HEK293 (cell line): ENCODE measurements around the gene LYST.
"Not testable (repeated sequence)": the region's sequence is repeated elsewhere in the genome, so short reads cannot be mapped to it uniquely, and the experiment has no call there.

ENCODE experiments used
- CTCF ChIA-PET: fragments of 350-600 bp; formaldehyde crosslinking; extraction: SDS; loops from one replicate; lab custom pipeline; 2021; ENCODE audit warnings: antibody characterized with exemption; lab: Yijun Ruan, JAX
- POLR2A ChIA-PET: fragments of 300-600 bp; formaldehyde crosslinking; extraction: SDS; loops from one replicate; lab custom pipeline; 2020; ENCODE audit warnings: antibody characterized with exemption, inconsistent platforms; lab: Yijun Ruan, JAX
- H3K27ac ChIP-seq: fragments of 200-500 bp; sonication (Bioruptor generic); 2 replicates; pipeline ENCODE4 v1.5.1; 2014; ENCODE audit warnings: low read depth, low read length, control low read depth, inconsistent platforms; ENCODE audit errors: extremely low read depth
- H3K36me3 ChIP-seq, 2 experiments: fragments of 200-500 bp in 1 of 2; sonication (Bioruptor generic) in 1 of 2; 1 replicate in 1 of 2; 2 replicates in 1 of 2; pipeline ENCODE4 v1.5.1; 2014 to 2017; ENCODE audit warnings: inconsistent platforms in 2 of 2, low read length in 2 of 2; ENCODE audit not compliant: control insufficient read depth in 2 of 2, insufficient read depth in 1 of 2
- H3K4me1 ChIP-seq: fragments of 200-500 bp; sonication (Bioruptor generic); 2 replicates; pipeline ENCODE4 v1.5.1; 2014; ENCODE audit warnings: mild to moderate bottlenecking, low read length, inconsistent platforms; ENCODE audit not compliant: control insufficient read depth, insufficient read depth
- H3K4me3 ChIP-seq: 2 replicates; pipeline ENCODE4 v1.5.1; 2011; ENCODE audit warnings: low read depth, mild to moderate bottlenecking, control low read depth, low read length, moderate library complexity
- H3K9me3 ChIP-seq: fragments of 200-500 bp; sonication (Bioruptor generic); 2 replicates; pipeline ENCODE4 v1.5.1; 2014; ENCODE audit warnings: low read depth, low read length, inconsistent platforms; ENCODE audit not compliant: control insufficient read depth, insufficient read depth
- FEZF1 ChIP-seq: fragments of 450-650 bp; formaldehyde crosslinking; IDR thresholded peaks from 2 replicates; pipeline ENCODE4 v1.5.1; 2016; ENCODE audit warnings: missing biosample characterization, missing genetic modification characterization
- HOXA7 ChIP-seq: sonication (generic); formaldehyde crosslinking; IDR thresholded peaks from 2 replicates; pipeline ENCODE4 v1.8.1; 2022; ENCODE audit warnings: missing genetic modification reagents, borderline replicate concordance
- HOXD13 ChIP-seq: sonication (generic); formaldehyde crosslinking; IDR thresholded peaks from 2 replicates; pipeline ENCODE4 v1.8.0; 2022; ENCODE audit warnings: missing genetic modification reagents, borderline replicate concordance
- KLF8 ChIP-seq: fragments of 450-650 bp; formaldehyde crosslinking; IDR thresholded peaks from 2 replicates; pipeline ENCODE4 v1.5.1; 2016; ENCODE audit warnings: missing biosample characterization, missing genetic modification characterization
- PATZ1 ChIP-seq: fragments of 450-650 bp; formaldehyde crosslinking; IDR thresholded peaks from 2 replicates; pipeline ENCODE4 v1.5.1; 2016; ENCODE audit warnings: missing biosample characterization, missing genetic modification characterization
- PBX3 ChIP-seq: sonication (generic); formaldehyde crosslinking; IDR thresholded peaks from 2 replicates; pipeline ENCODE4 v1.8.1; 2022; ENCODE audit warnings: mild to moderate bottlenecking, moderate library complexity, missing genetic modification reagents
- PRDM1 ChIP-seq: fragments of 450-650 bp; formaldehyde crosslinking; IDR thresholded peaks from 2 replicates; pipeline ENCODE4; 2016; ENCODE audit warnings: missing biosample characterization, missing genetic modification characterization
- SP3 ChIP-seq: fragments of 450-650 bp; formaldehyde crosslinking; IDR thresholded peaks from 2 replicates; pipeline ENCODE4 v1.5.1; 2016; ENCODE audit warnings: missing biosample characterization, missing genetic modification characterization
- WT1 ChIP-seq: fragments of 450-650 bp; formaldehyde crosslinking; IDR thresholded peaks from 2 replicates; pipeline ENCODE4 v1.5.1; 2016; ENCODE audit warnings: missing biosample characterization, missing genetic modification characterization
- ZBTB17 ChIP-seq: fragments of 450-650 bp; formaldehyde crosslinking; IDR thresholded peaks from 2 replicates; pipeline ENCODE4 v1.5.1; 2016; ENCODE audit warnings: missing biosample characterization, missing genetic modification characterization
- ZBTB49 ChIP-seq: fragments of 450-650 bp; formaldehyde crosslinking; IDR thresholded peaks from 2 replicates; pipeline ENCODE4 v1.5.1; 2016; ENCODE audit warnings: missing biosample characterization, missing genetic modification characterization, low read depth
- ZBTB7A ChIP-seq: fragments of 450-650 bp; formaldehyde crosslinking; IDR thresholded peaks from 2 replicates; pipeline ENCODE4 v1.5.1; 2016; ENCODE audit warnings: low read depth, missing biosample characterization, missing genetic modification characterization
- ZFP41 ChIP-seq: fragments of 450-650 bp; formaldehyde crosslinking; IDR thresholded peaks from 2 replicates; pipeline ENCODE4 v1.5.1; 2016; ENCODE audit warnings: missing biosample characterization, missing genetic modification characterization, borderline replicate concordance
- ZNF146 ChIP-seq: fragments of 450-650 bp; formaldehyde crosslinking; IDR thresholded peaks from 2 replicates; pipeline ENCODE4 v1.5.1; 2016; ENCODE audit warnings: missing biosample characterization, missing genetic modification characterization
- ZNF155 ChIP-seq: fragments of 450-650 bp; formaldehyde crosslinking; IDR thresholded peaks from 2 replicates; pipeline ENCODE4 v1.5.1; 2016; ENCODE audit warnings: missing biosample characterization, missing genetic modification characterization
- ZNF202 ChIP-seq: fragments of 450-650 bp; formaldehyde crosslinking; IDR thresholded peaks from 2 replicates; pipeline ENCODE4 v1.5.1; 2016; ENCODE audit warnings: missing biosample characterization, missing genetic modification characterization, borderline replicate concordance
- ZNF350 ChIP-seq: fragments of 450-650 bp; formaldehyde crosslinking; IDR thresholded peaks from 2 replicates; pipeline ENCODE4 v1.5.0; 2017; ENCODE audit warnings: missing biosample characterization, mild to moderate bottlenecking, missing genetic modification characterization
- ZNF580 ChIP-seq: fragments of 450-650 bp; formaldehyde crosslinking; IDR thresholded peaks from 2 replicates; pipeline ENCODE4 v1.5.1; 2016; ENCODE audit warnings: missing biosample characterization, missing genetic modification characterization
- ZNF596 ChIP-seq: fragments of 450-650 bp; IDR thresholded peaks from 2 replicates; pipeline ENCODE4 v1.5.0; 2018; ENCODE audit warnings: missing biosample characterization, mild to moderate bottlenecking, missing genetic modification characterization, moderate library complexity
- ZNF843 ChIP-seq: fragments of 450-650 bp; formaldehyde crosslinking; IDR thresholded peaks from 2 replicates; pipeline ENCODE4 v1.5.1; 2016; ENCODE audit warnings: missing biosample characterization, missing genetic modification characterization

Gene LYST

GRCh38 chr1:235907187-235907896 is 40.6 kb upstream of the LYST start:
- POLR2A ChIA-PET: no interaction called here
- no peak overlapping the region for H3K27ac ChIP-seq
- H3K9me3 ChIP-seq: no peaks in the 10 kb centered on the region
- peaks cover 20% of the 10 kb centered on the region for H3K4me1 ChIP-seq
- TF ChIP-seq ZNF155 (tag by site-specific recombination) (no peak), PRDM1 (tag by site-specific recombination) (peak; percentile 95), ZBTB17 (tag by site-specific recombination) (peak; percentile 32; the same call in 1 of the 2 replicates)
- H3K4me3 ChIP-seq: no peak overlapping the region
- H3K36me3 ChIP-seq: no peaks in the 10 kb centered on the region
- CTCF ChIA-PET: interaction anchor here (0.6 to 1.2 kb wide), 4 partner anchors 22 to 95 kb away, joined by 3 to 6 read pairs (median 4); no protein-coding TSS in a partner anchor

GRCh38 chr1:235906436-235906835 is 39.7 kb upstream of the LYST start:
- Histone ChIP-seq H3K27ac (no peak overlapping the region), H3K4me3 (no peak overlapping the region), H3K9me3 (no peaks in the 10 kb centered on the region), H3K36me3 (no peaks in the 10 kb centered on the region), H3K4me1 (peaks cover 17% of the 10 kb centered on the region)
- ChIA-PET POLR2A (no interaction called here), CTCF (interaction anchor here (0.6 to 1.3 kb wide), 4 partner anchors 21 to 305 kb away, joined by 3 to 6 read pairs (median 4); no protein-coding TSS in a partner anchor)
- TF ChIP-seq PBX3: no peak
- TF ChIP-seq ZFP41: no peak
- no peak for TF ChIP-seq ZNF596 (tag by site-specific recombination)

GRCh38 chr1:235903809-235904208 is 37.1 kb upstream of the LYST start:
- H3K4me3 ChIP-seq, H3K27ac ChIP-seq, H3K36me3 ChIP-seq, H3K9me3 ChIP-seq, H3K4me1 ChIP-seq, POLR2A ChIA-PET: not testable (repeated sequence)
- CTCF ChIA-PET: interaction anchor here (1.3 kb wide), 1 partner anchor 8 kb away, joined by 3 read pairs; no protein-coding TSS in a partner anchor
- TF ChIP-seq ZNF580 (peak; percentile 85), ZNF146 (tag by site-specific recombination) (peak; percentile 99)

GRCh38 chr1:235902677-235903542 is 36.2 kb upstream of the LYST start:
- no peak overlapping the region for H3K4me3 ChIP-seq
- no peaks in the 10 kb centered on the region for H3K36me3 ChIP-seq
- CTCF ChIA-PET: interaction anchor here (0.8 to 1.4 kb wide), 4 partner anchors 9 to 69 kb away, joined by 3 to 10 read pairs (median 3); no protein-coding TSS in a partner anchor
- POLR2A ChIA-PET: interaction anchor here (0.6 to 1.1 kb wide), 4 partner anchors 15 to 399 kb away, joined by 3 to 4 read pairs (median 3); partner anchors contain the start of gene B3GALNT2
- H3K27ac ChIP-seq: peak overlapping the region; percentile 4; the same call in 1 of the 2 replicates
- no peaks in the 10 kb centered on the region for H3K9me3 ChIP-seq
- H3K4me1 ChIP-seq: peaks cover 3% of the 10 kb centered on the region; the same call in 1 of the 2 replicates
- no peak for TF ChIP-seq HOXA7 (CRISPR knock-in tag)
- TF ChIP-seq SP3 (tag by site-specific recombination): no peak
- TF ChIP-seq ZBTB49 (tag by site-specific recombination): no peak
- peak; percentile 39; the same call in 1 of the 2 replicates for TF ChIP-seq PATZ1 (tag by site-specific recombination)
- TF ChIP-seq HOXD13 (CRISPR knock-in tag): peak; percentile 61; the same call in 1 of the 2 replicates
- TF ChIP-seq WT1: peak; percentile 35; the same call in 1 of the 2 replicates
- no peak for TF ChIP-seq KLF8
- no peak for TF ChIP-seq ZNF350 (tag by site-specific recombination)
- no peak for TF ChIP-seq ZNF202 (tag by site-specific recombination)
- TF ChIP-seq FEZF1: peak; percentile 49; the same call in 1 of the 2 replicates
- TF ChIP-seq ZNF843 (tag by site-specific recombination): no peak
- TF ChIP-seq ZBTB7A (tag by site-specific recombination): no peak
